OCI-LY1 (cell line): ENCODE data around the gene SOX5.

Experiments used
- CTCF ChIP-seq: fragments of 200-600 bp; sonication (generic), shearing (Covaris generic); IDR thresholded peaks from 2 replicates; pipeline ENCODE4 v1.5.1; 2017; ENCODE audit warnings: mild to moderate bottlenecking, antibody characterized with exemption, low read length, moderate library complexity, mixed read lengths
- EZH2 ChIP-seq: fragments of 200-600 bp; sonication (generic), shearing (Covaris generic); IDR thresholded peaks from 2 replicates; pipeline ENCODE4 v1.8.0; 2017; ENCODE audit warnings: borderline replicate concordance, mixed run types, mild to moderate bottlenecking, antibody characterized with exemption, low read length, moderate library complexity, mixed read lengths

DNA sequence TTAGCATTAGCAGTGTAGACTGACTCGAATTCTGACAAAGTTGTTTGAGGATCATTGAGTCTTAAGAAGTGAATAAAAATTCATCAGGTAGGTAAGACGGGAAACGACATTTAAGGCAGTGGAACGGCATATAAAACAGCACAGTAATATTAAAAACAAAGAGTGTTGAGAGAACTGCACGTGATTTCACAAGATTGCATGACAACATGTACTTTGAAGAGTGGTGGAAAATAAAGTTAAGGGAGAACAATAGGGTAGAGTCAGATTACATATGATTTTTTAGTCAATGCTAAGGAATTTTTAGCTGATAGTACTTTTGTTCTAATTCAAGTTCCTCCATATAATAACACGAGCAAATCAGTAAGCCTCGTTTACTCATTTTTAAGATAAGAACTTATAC, 115.4 kb downstream of the SOX5 start:
- TF ChIP-seq EZH2 (no peak), CTCF (no peak)
